ENCODE results near the gene PDRG1.

Gene PDRG1

GRCh38 chr20:31989030-31989645, 37.3 kb upstream of the PDRG1 start:
- Histone ChIP-seq H3K9me2 (ENCODE audit: low read depth, low read length) (no peaks in the 10 kb centered on the region), H2AFZ (ENCODE audit: low read length) (no peak overlapping the region), H3K4me1 (ENCODE audit: insufficient read depth, low read length, severe bottlenecking) (no peaks in the 10 kb centered on the region), H3K9me3 (ENCODE audit: low read length) (no peaks in the 10 kb centered on the region), H3K36me3 (ENCODE audit: insufficient read depth, low read length) (no peaks in the 10 kb centered on the region), H3K79me2 (ENCODE audit: insufficient read depth, low read length) (no peaks in the 10 kb centered on the region), H3K27me3 (ENCODE audit: insufficient read depth, low read length) (no peaks in the 10 kb centered on the region; the same call in 1 of the 2 replicates), H3K9ac (ENCODE audit: low read length) (no peak overlapping the region), H3F3A (ENCODE audit: insufficient read depth, low read length) (no peaks in the 10 kb centered on the region), H4K20me1 (ENCODE audit: insufficient read depth, low read length) (no peaks in the 10 kb centered on the region), H3K4me3 (ENCODE audit: low read depth, low read length, poor library complexity, severe bottlenecking) (no peak overlapping the region), H3K27ac (ENCODE audit: low read depth, low read length, poor library complexity, severe bottlenecking) (no peak overlapping the region), H3K4me2 (ENCODE audit: low read length) (no peak overlapping the region)
- no peak for TF ChIP-seq CTCF (IDR thresholded peaks at IDR 0.05; ENCODE audit: low read length)
- no peak for TF ChIP-seq EZH2 (IDR thresholded peaks at IDR 0.05; ENCODE audit: borderline replicate concordance, low read length)

- TF ChIP-seq EZH2 (IDR thresholded peaks at IDR 0.05; ENCODE audit: borderline replicate concordance, low read length) (no peak), CTCF (IDR thresholded peaks at IDR 0.05; ENCODE audit: low read length) (no peak)
- Histone ChIP-seq H3K9me2 (ENCODE audit: low read depth, low read length) (no peaks in the 10 kb centered on the region), H3K27me3 (ENCODE audit: insufficient read depth, low read length) (no peaks in the 10 kb centered on the region; the same call in 1 of the 2 replicates), H3K4me1 (ENCODE audit: insufficient read depth, low read length, severe bottlenecking) (no peaks in the 10 kb centered on the region), H2AFZ (ENCODE audit: low read length) (no peak overlapping the region), H3K27ac (ENCODE audit: low read depth, low read length, poor library complexity, severe bottlenecking) (no peak overlapping the region), H3K4me2 (ENCODE audit: low read length) (no peak overlapping the region), H3K9ac (ENCODE audit: low read length) (no peak overlapping the region), H3K4me3 (ENCODE audit: low read depth, low read length, poor library complexity, severe bottlenecking) (no peak overlapping the region), H3K9me3 (ENCODE audit: low read length) (no peaks in the 10 kb centered on the region), H3K36me3 (ENCODE audit: insufficient read depth, low read length) (no peaks in the 10 kb centered on the region), H3K79me2 (ENCODE audit: insufficient read depth, low read length) (no peaks in the 10 kb centered on the region), H3F3A (ENCODE audit: insufficient read depth, low read length) (no peaks in the 10 kb centered on the region), H4K20me1 (ENCODE audit: insufficient read depth, low read length) (no peaks in the 10 kb centered on the region)
Measured at GRCh38 chr20:31988430-31989015, 36.7 kb upstream of the PDRG1 start.

- Histone ChIP-seq H3F3A (ENCODE audit: insufficient read depth, low read length) (no peaks in the 10 kb centered on the region), H3K9me2 (ENCODE audit: low read depth, low read length) (no peaks in the 10 kb centered on the region), H3K27me3 (ENCODE audit: insufficient read depth, low read length) (no peaks in the 10 kb centered on the region), H3K36me3 (ENCODE audit: insufficient read depth, low read length) (no peaks in the 10 kb centered on the region), H4K20me1 (ENCODE audit: insufficient read depth, low read length) (no peaks in the 10 kb centered on the region), H3K9ac (ENCODE audit: low read length) (no peak overlapping the region), H3K4me2 (ENCODE audit: low read length) (no peak overlapping the region), H3K79me2 (ENCODE audit: insufficient read depth, low read length) (no peaks in the 10 kb centered on the region), H2AFZ (ENCODE audit: low read length) (no peak overlapping the region), H3K4me1 (ENCODE audit: insufficient read depth, low read length, severe bottlenecking) (no peaks in the 10 kb centered on the region), H3K9me3 (ENCODE audit: low read length) (no peaks in the 10 kb centered on the region), H3K27ac (ENCODE audit: low read depth, low read length, poor library complexity, severe bottlenecking) (no peak overlapping the region), H3K4me3 (ENCODE audit: low read depth, low read length, poor library complexity, severe bottlenecking) (no peak overlapping the region)
- TF ChIP-seq EZH2 (IDR thresholded peaks at IDR 0.05; ENCODE audit: borderline replicate concordance, low read length) (no peak), CTCF (IDR thresholded peaks at IDR 0.05; ENCODE audit: low read length) (no peak)
Measured at GRCh38 chr20:31987744-31988143, 35.9 kb upstream of the PDRG1 start.

All from OCI-LY1 (cell line).